HG03139 (cell line): ENCODE measurements around the gene TMC6.
"Not testable (repeated sequence)": the region's sequence is repeated elsewhere in the genome, so short reads cannot be mapped to it uniquely, and the experiment has no call there.

Source experiments
- ATAC-seq: cut with Tn5 transposase; IDR thresholded peaks from one replicate; pipeline ENCODE4 v1.9.1; 2021; ENCODE audit not compliant: unreplicated experiment

The TMC6 gene

GRCh38 chr17:78154903-78155811 lies 26.6 kb upstream of the TMC6 start:
- peak; percentile 55 for ATAC-seq

- ATAC-seq = no peak
Measured at GRCh38 chr17:78151514-78152008, 23.0 kb upstream of the TMC6 start.

GRCh38 chr17:78148286-78149016 lies 19.9 kb upstream of the TMC6 start:
- no peak for ATAC-seq

GRCh38 chr17:78147315-78147998 lies 18.9 kb upstream of the TMC6 start:
- ATAC-seq = no peak

DNA sequence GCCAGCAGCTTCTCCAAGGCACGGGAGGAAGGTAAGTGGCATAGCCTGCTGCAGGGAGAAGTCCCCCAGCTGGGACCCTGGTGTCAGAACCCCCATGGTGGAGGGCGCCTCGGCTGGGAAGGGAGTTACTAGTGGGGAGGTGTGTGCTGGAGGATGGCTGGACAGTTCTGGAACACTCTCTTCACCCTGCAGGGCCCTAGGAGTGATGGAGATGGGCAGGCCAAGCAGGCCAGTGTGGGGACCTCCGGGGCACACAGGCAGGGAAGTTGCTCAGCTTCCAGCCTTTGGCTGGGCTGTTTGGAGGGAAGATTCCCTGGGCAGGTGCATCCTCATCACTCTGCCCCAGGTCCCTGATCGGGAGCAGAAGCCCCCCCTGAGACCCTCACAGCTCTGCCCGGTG lies 18.3 kb upstream of the TMC6 start:
- no peak for ATAC-seq

- no peak for ATAC-seq
Measured at GRCh38 chr17:78146471-78146869, 17.9 kb upstream of the TMC6 start.

DNA sequence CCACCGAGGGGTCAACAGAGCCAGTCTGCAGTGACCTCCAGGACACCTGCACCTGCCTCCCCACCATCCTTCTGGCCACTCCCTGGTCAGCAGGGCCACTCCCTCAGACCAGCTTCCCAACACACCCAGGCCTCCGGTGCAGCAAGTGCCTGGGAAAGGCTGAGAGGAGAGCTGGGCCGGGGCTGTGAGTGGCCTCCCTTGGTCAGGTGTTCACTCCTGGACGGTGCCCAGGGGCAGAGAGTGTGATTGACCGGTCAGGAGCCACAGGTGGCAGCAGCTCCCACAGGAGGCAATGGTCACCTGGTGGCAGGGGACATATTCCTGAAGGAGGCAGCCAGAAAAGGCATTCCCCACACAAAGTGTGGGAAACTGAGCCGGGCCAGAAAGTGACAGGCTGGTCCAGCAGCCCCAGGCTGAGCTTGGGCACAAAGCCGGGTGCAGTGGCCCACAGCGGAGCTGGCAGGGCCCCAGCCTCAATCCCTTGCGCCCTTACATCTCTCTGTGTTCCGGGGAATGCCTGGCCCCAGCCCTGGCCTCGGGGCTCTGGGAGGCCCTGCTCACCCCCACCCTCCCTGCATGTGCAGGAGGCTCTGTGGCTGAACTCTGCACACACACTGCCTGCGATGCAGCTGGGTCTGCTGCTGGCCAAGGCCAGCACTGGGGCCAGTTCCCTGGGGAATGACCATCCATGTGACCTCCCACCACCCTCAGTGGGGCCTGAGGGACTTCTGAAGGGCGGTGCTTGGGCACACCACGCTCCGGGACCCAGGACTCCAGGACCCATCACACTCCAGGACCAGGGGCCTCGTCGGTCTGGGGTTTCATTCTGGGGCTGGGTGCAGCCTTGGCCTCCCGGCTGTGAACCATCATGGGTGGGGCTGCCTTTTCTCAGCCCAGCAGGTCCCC lies 16.4 kb upstream of the TMC6 start:
- ATAC-seq = no peak

DNA sequence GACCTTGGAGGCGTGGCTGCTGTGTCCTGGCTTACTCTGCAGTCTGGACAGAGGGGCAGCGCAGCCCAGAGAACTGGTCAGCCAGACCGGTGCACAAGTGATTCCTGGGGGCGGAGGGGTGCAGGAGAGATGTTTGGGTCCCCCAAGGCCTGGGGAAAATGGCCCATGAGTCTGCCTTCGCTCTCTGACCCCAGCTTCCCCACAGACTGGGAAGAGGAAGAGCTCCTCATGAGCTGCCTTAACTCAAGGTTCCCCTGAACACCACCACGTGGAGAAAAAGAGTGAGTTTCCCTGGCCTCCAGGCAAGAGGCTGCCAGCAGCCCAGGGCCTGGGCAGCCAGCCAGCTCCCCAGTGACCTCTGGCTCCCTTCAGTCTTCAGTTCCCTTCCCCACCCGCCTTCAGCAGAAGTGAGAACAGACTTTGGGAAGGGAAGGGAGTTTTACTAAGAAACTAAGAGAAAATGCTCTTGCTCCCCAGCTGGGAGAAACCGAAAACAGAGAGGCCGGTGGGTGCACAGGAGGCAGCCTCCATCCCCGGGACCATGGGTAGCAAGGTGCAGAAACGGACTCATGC lies 15.7 kb upstream of the TMC6 start:
- ATAC-seq = no peak

- no peak for ATAC-seq
Measured at GRCh38 chr17:78143214-78144146, 14.9 kb upstream of the TMC6 start.

- ATAC-seq = no peak
Measured at GRCh38 chr17:78142119-78142861, 13.7 kb upstream of the TMC6 start.

DNA sequence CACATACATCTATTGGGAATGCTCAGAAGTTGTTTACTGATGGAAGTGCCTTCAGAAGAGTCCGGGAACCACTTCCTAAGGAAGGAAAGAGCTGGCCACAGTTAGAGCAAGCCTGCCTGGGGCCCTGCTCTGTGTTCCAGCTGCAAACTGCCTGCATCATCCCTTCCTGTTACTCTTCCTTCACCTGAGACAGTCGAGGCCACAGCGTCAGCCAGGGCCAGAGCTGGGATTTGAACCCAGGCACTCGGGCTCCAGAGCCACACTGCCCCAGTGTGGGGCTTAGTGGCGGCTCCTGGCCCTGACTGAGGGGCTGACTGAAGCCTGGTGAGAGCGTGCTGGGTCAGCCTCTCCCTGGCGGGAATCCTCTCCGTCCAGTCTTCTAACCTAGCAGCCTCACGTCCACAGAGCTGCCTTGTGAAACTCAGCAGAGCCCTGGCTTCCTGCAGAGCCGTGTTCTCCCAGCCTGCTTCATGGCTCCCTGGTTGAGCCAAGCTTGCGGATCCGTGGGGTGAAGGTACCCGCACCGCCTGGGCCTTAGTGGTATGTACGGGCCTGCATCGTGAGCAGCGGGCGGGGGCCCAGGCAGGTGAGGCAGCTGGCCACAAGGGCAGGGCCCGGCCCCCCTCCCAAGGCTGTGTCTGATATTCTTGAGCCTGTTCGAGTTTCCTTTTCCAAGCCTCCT lies 13.0 kb upstream of the TMC6 start:
- no peak for ATAC-seq

DNA sequence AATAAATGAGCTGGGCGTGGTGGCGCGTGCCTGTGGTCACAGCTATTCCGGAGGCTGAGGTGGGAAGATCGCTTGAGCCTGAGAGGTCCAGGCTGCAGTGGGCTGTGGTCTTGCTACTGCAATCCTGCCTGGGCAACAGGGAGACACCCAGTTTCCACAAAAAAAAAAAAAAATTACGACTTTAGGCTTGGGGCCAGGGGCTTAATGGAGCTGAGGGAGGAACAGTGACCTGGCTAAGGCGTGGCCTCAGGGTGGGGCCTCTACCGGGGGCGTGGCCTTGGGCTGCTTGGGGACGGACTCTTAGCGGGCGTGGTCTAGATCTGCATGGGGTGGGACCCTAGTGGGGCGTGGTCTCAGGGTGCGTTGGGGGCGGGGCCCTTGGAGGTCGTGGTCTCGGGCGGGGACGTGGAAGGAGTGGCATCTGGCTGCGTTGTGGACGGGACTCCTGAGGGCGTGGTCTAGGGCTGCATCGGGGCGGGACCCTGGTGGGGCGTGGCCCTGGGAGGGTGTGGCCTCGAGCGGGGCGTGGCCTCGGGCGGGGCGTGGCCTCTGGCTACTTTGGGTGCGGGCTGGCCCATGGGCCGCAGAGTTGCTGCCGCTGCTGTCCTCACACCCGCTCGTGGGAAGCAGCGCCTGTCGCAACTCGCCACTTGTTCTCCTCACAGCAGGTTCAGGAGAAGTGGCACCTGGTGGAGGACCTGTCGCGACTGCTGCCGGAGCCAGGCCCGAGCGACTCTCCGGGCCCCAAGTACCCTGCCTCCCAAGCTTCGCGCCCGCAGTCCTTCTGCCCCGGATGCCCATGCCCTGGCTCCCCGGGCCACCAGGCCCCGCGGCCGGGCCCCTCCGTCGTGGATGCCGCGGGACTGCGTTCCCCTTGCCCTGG lies 11.9 kb upstream of the TMC6 start:
- peak; percentile 70 for ATAC-seq

DNA sequence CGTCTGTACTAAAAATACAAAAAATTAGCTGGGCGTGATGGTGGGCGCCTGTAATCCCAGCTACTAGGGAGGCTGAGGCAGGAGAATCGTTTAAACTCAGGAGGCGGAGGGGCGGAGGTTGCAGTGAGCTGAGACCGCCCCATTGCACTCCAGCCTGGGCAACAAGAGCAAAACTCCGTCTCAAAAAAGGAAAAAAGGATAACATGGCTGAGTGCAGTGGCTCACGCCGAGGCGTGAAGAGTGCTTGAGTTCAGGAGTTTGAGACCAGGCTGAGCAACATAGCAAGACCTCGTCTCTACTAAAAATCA lies 11.3 kb upstream of the TMC6 start:
- not testable (repeated sequence) for ATAC-seq

DNA sequence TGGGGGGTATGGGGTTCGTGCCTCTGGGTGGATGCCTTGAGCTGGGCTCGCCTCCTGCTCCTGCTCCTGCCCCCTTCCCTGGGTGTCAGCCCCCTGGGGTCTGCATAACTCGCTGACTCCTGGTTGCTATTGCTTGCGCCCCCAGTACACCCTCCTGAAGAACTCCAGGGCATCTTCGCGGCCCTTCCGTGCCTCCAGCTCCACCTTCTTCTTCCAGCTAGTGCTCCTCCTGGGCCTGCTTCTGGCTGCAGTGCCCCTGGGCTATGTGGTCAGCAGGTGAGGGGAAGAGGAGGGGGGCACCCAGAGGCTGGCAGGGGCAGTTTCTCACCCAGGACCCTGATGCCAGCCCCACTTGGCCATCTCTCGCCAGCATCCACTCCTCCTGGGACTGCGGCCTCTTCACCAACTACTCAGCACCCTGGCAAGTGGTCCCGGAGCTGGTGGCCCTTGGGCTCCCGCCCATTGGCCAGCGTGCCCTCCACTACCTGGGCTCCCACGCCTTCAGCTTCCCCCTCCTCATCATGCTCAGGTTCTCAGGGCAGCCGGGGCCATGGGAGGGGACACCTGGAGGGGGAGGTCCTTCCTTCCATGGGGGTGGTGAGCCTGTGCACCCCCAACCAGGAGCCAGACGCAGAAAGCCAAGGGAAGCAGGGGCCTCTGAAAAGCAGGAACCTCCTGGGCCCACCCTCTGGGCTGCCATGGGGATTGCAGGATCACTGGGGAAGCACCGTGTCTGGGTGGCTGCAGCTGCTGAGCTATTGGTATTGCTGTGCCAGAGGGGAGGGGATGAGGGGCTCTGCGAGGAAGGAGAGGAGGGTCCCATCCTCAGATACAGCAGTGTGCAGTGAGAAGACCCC lies 9.9 kb upstream of the TMC6 start:
- ATAC-seq = no peak

DNA sequence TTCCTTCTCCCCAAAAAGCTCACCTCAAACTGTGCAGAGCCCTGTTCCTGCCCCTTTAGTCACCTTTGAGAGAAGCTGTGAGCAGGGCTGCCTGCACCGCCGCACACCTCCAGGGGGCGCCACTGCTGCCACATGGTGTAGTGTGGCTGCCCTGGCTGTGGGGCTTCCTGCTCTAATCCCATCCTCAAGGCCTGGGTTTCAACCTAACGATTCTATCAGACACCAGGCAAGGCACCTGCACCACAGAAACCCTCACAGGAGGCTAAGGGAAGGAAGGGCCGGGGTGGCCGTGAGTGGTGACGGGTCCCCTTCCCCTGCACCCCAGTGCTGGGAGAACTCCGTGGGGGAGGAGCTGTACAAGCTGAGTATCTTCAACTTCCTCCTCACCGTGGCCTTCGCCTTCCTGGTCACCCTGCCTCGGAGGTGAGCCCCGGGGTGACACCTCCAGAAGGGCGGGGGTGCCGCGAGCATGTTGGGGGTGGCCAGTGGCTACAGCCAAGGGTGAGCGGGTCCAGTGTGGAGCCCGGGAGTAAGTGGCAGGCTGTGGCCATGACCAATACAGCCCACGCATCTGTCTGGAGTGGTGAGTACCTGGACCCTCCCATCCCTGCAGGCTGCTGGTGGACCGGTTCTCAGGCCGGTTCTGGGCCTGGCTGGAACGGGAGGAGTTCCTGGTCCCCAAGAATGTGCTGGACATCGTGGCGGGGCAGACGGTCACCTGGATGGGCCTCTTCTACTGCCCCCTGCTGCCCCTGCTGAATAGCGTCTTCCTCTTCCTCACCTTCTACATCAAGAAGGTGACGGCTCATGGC lies 9.0 kb upstream of the TMC6 start:
- no peak for ATAC-seq
